ENCODE data around the gene MOB4. TPM values are rescaled to one million over a fixed set of nuclear protein-coding genes. Genes with fewer than 3 reads are reported as not detected.
A peak's percentile ranks its signal among the peaks of the same experiment; 100 is the strongest.
"Not testable (repeated sequence)": the region's sequence is repeated elsewhere in the genome, so short reads cannot be mapped to it uniquely, and the experiment has no call there.

MOB4 gene
- total RNA-seq (2021; fragmentation: NEBNext Ultra II Directional; extraction: Animal tissue kit (Norgen Biotek cat#: 25700)): 10 to 100 TPM; 30.1 to 38.6 (median 34.4) TPM
- long read RNA-seq, transcript MOB4-202 (8 exons, 3,986 nt): major isoform, 84 of 101 reads
- long read RNA-seq, transcript MOB4-207 (7 exons, 1,021 nt): minor isoform, 7 of 101 reads
- long read RNA-seq, partial matches to known transcripts: 2 of 101 reads
- long read RNA-seq, other reads (novel, unspliced or antisense): 7 of 101 reads

- Mint-ChIP-seq H3K9me3 (no peaks in the 10 kb centered on the region), H3K36me3 (ENCODE audit: low read depth) (peaks cover 11% of the 10 kb centered on the region), H3K27me3 (ENCODE audit: insufficient read depth) (no peaks in the 10 kb centered on the region; the same call in 1 of the 2 replicates), H3K4me3 (peak within 1 kb of the TSS; percentile 100), H3K4me1 (ENCODE audit: low read depth) (peaks cover 36% of the 10 kb centered on the region), H3K27ac (peak within 1 kb of the TSS; percentile 92)
- peak; percentile 92 for DNase-seq
- peak; percentile 8; the same call in 1 of the 2 replicates for TF ChIP-seq CTCF (IDR thresholded peaks at IDR 0.05)
Measured at GRCh38 chr2:197515739-197516392, at the start of gene MOB4. MOB4 (plus strand) TSS chr2:197516066; CDS start chr2:197516087, 21 bp downstream.

GRCh38 chr2:197472166-197472565 is 43.7 kb upstream of the MOB4 start:
- peak overlapping the region; percentile 39 for H3K27ac Mint-ChIP-seq
- H3K4me3 Mint-ChIP-seq: no peak overlapping the region
- no peaks in the 10 kb centered on the region for H3K9me3 Mint-ChIP-seq
- TF ChIP-seq CTCF (IDR thresholded peaks at IDR 0.05): no peak
- no peak for DNase-seq
- H3K27me3 Mint-ChIP-seq (ENCODE audit: insufficient read depth): no peaks in the 10 kb centered on the region
- H3K4me1 Mint-ChIP-seq (ENCODE audit: low read depth): no peaks in the 10 kb centered on the region
- H3K36me3 Mint-ChIP-seq (ENCODE audit: low read depth): peaks cover 25% of the 10 kb centered on the region

- H3K27me3 Mint-ChIP-seq (ENCODE audit: insufficient read depth): no peaks in the 10 kb centered on the region; the same call in 1 of the 2 replicates
- no peaks in the 10 kb centered on the region for H3K4me1 Mint-ChIP-seq (ENCODE audit: low read depth)
- no peak for DNase-seq
- no peak overlapping the region for H3K27ac Mint-ChIP-seq
- no peaks in the 10 kb centered on the region for H3K9me3 Mint-ChIP-seq
- H3K36me3 Mint-ChIP-seq (ENCODE audit: low read depth): peaks cover 34% of the 10 kb centered on the region
- no peak for TF ChIP-seq CTCF (IDR thresholded peaks at IDR 0.05)
- H3K4me3 Mint-ChIP-seq: no peak overlapping the region
Measured at GRCh38 chr2:197477797-197478196, 38.1 kb upstream of the MOB4 start.

- Mint-ChIP-seq H3K4me3 (no peak overlapping the region), H3K4me1 (ENCODE audit: low read depth) (no peaks in the 10 kb centered on the region), H3K27me3 (ENCODE audit: insufficient read depth) (peaks cover 2% of the 10 kb centered on the region), H3K9me3 (peaks cover 18% of the 10 kb centered on the region), H3K27ac (no peak overlapping the region), H3K36me3 (ENCODE audit: low read depth) (peaks cover 45% of the 10 kb centered on the region)
- DNase-seq: no peak
- no peak for TF ChIP-seq CTCF (IDR thresholded peaks at IDR 0.05)
Measured at GRCh38 chr2:197480165-197481036, 35.5 kb upstream of the MOB4 start.

- peaks cover 18% of the 10 kb centered on the region for H3K9me3 Mint-ChIP-seq
- not testable (repeated sequence) for H3K27me3 Mint-ChIP-seq (ENCODE audit: insufficient read depth); DNase-seq; H3K4me3 Mint-ChIP-seq; H3K27ac Mint-ChIP-seq; H3K4me1 Mint-ChIP-seq (ENCODE audit: low read depth)
- H3K36me3 Mint-ChIP-seq (ENCODE audit: low read depth): peaks cover 59% of the 10 kb centered on the region
Measured at GRCh38 chr2:197484248-197484647, 31.6 kb upstream of the MOB4 start.
